GM12872 (cell line): ENCODE measurements around the gene LDB2.

Experiments used
- TF ChIP-seq, protein P1 (sequence below): IDR thresholded peaks from 3 replicates; pipeline ENCODE4 v1.5.1; 2011; ENCODE audit warnings: low read depth, mild to moderate bottlenecking, low read length, moderate library complexity; ENCODE audit not compliant: insufficient read depth

LDB2 gene

DNA sequence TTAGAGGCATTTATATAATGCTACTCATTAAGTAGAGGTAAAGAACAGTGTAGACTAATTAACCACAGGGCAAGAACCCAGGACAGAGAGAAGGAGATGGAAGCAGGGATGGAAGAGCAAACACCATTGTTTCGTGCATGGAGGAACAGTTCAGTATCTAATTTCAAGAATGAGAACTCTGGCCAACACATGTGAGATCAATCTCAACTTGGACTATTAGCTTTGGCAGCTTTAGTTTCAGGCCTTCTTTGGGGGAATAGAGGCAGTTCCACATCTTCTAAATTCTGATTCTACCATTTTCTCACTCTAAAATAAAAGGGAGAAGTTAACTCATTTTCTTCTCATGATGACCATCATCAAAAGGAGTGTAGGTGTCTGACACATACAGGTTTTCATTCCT lies 207.0 kb downstream of the LDB2 start:
- TF ChIP-seq, protein P1, sequence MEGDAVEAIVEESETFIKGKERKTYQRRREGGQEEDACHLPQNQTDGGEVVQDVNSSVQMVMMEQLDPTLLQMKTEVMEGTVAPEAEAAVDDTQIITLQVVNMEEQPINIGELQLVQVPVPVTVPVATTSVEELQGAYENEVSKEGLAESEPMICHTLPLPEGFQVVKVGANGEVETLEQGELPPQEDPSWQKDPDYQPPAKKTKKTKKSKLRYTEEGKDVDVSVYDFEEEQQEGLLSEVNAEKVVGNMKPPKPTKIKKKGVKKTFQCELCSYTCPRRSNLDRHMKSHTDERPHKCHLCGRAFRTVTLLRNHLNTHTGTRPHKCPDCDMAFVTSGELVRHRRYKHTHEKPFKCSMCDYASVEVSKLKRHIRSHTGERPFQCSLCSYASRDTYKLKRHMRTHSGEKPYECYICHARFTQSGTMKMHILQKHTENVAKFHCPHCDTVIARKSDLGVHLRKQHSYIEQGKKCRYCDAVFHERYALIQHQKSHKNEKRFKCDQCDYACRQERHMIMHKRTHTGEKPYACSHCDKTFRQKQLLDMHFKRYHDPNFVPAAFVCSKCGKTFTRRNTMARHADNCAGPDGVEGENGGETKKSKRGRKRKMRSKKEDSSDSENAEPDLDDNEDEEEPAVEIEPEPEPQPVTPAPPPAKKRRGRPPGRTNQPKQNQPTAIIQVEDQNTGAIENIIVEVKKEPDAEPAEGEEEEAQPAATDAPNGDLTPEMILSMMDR: no peak

DNA sequence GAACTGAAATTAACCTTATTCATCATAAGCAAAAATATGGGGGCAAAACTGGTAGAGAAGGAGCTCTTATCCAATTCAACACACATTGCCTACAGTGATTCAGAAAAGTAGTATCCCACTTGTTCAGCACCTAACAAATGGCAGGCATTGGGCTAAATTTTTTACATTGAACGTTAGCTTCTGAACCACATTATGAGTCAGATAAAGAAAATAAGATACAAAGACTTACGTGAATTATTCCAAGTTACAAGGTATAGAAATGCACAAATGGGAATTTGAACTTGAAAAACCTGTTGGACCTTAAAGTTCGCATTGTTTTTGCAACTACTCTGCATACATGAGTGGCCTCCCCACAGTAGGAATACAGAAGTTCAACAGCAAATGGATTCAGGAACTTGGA lies 210.6 kb downstream of the LDB2 start:
- TF ChIP-seq, protein P1: no peak

DNA sequence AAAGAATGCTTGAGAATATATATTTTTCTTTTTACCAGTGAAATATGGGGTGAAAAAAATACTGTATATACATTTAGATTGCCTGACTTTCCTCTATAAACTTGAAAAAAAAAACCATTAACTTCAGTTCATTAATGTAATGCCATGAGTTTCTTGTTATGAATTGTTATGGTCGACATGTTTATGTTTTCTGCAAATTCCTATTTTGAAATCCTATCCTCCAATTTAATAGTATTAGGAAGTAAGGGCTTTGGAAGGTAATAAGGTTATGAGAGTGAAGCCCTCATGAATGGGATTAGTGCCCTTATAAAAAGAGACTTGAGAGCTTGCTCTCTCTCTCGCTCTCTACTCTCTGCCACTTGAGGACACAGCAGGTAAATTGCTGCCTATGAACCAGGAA lies 211.4 kb downstream of the LDB2 start:
- TF ChIP-seq, protein P1: no peak

DNA sequence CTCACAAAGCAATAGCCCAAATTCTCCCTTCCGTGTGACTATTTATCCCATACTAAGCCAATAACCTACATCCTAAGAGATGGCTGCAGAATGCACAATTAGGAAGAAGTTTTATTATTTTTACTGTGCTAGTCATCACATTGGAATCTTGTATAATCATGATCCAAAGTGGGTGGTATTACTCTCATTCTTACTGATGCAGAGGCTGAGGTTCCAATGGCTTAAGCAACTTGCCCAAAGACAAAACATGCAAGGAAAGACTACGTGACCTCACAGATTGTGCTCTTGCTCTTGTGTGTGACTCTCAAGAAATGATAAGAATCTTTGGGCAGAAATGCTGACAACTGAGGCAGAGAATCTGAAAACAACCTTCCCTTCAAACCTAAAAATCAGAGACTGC lies 212.2 kb downstream of the LDB2 start:
- TF ChIP-seq, protein P1: no peak

DNA sequence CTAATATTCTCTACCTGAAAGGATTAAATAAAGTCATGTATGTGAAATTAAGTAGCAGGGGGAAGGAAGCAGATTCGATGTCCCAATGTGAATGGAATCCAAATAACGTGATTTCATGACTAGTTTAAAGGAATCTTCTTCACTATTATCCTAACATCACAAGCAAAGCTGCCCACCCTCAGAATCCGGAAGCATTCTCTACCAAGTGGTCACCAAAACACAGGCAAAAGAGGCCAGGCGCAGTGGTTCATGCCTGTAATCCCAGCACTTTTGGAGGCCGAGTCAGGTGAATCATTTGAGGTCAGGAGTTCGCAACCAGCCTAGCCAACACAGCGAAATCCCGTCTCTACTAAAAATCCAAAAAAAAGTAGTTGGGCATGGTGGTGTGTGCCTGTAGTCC lies 212.9 kb downstream of the LDB2 start:
- TF ChIP-seq, protein P1: no peak

DNA sequence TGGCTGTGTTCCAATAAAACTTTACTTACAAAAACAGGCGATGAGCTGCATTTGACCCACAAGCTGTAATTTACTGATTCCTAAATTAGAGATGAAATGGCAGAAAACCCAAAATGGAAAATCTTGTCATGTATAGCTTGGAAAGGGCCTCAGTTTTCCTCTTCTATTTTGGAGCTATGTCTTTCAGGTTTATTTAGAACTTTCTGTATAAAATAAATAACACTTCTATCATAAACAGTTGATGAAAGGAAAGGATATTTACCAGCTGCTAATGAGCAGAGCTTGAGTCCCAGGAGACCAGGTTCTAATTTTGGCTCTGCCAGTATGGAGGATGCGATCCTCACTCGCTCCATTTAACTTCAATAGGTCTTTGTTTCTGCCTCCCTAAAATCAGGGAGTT lies 213.5 kb downstream of the LDB2 start:
- TF ChIP-seq, protein P1: no peak

DNA sequence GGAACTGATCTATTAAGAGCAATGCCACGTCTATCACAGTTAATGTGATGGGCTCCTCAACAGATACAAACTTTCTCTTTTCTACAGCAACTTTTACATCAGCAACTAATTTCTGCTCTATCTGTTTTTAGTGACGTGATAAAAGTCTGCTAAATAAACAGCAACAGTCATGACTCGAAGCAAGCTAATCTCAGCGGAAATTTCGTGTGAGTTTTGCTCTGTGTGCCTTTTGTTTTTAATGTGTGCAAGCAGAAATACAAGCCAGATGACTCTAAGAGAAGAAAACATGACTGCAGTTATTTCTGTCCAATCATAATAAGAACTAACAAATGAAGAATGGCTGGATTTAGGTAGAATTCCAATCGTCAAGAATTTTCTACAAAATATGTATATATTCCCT lies 214.3 kb downstream of the LDB2 start:
- TF ChIP-seq, protein P1: no peak

DNA sequence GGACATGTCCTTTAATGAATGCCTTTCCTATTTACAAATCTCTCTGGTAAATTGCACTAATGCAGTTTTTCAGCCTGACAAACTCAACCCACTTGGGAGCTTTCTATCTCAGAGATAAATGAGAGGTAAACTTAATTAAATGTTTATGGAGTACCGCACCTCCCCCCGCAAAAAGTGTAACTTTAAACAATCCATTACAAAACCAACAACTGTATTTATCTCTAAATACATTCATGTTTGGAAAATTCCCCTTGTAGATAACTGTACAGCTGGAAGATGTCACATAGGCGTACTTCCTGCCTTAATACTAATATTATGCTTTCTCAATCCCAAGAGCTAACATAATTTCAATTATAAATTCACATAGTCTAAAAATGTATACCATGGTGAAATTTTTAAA lies 215.5 kb downstream of the LDB2 start:
- TF ChIP-seq, protein P1: no peak
